ENCODE data around the gene ATXN10.
A peak's percentile ranks its signal among the peaks of the same experiment; 100 is the strongest.

Gene ATXN10

GRCh38 chr22:45860201-45860600 lies 188.6 kb downstream of the ATXN10 start:
- no peak for DNase-seq (ENCODE audit: low spot score)

DNA sequence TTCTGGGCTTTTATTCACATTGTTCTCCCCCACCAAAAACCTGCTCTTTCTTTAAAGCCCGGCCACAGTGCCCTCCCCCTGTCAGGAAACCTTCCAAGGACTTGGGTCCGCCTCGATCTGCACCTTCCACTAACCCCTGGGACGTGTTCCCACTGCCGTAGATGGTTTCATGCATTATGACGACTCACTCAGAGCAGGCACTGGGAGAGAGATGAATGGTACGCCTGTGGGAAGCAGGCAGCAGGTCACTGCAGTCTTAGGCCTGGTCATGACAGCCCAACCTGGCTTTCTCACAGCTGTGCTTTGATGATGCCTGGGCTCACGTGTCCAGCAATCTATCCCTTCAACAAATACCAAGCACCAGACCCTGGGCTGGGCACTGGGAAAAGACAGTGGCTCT lies 189.6 kb downstream of the ATXN10 start:
- no peak for DNase-seq (ENCODE audit: low spot score)

DNA sequence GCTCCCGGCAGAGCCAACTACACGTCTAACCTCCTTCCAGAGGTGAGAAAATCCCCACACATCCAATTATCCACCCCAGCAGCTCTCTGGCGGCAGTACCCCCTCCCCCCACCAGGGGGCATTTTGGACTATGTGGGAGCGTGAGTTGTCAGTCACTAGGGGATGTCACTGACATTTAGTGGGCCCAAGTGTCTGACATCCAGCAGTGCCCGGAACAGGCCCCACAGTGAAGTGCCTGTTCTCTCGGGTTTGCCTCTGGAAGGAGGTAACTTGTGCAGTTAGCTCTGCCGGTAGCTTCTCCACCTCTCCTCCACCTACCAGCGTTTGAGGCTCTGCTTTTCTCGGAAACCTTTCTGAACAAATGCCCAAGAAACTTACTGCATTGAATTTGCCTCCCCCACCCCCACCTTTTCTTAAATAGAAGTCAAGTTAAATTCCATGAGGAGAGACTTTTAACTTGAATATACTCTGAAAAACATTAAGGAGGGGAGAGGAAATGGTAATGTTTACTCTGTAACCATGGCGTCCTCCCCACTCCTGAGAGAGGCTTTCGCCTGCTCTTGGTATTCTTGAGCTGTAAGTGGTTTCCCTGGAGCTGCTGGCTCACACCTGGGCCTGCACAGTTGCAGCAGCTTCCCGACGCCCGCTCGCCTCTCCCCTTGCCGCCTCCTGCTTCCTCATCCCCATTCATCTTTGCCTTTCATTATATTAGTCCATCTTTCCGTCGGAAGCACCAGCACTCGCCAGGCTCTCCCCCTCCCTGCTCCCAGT lies 192.5 kb downstream of the ATXN10 start:
- DNase-seq (ENCODE audit: low spot score) = peak; percentile 35

DNA sequence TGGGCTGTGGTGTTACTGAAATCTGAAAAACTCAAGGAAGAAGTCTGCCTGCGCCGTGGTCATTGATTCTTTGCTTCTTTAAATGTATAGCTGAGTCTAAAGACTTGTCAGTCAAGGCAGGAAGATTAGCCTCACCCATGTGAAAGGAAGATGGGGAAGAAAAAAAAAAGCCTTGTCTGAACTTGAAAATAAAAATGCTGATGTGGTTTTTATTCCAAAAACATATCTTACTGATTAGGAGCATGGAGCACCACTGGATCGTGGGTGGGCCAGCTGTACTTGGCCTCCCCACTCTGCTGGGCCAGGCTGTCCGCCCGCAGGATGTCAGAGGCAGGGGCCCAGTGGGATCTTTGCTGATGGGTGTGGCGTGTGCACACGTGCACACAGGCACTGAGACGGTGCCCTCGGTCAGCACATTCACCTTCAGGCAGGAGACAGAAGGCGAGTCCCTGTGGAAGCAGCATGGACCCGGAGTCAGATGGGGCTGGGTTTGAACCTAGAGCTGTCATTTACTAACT lies 193.4 kb downstream of the ATXN10 start:
- DNase-seq (ENCODE audit: low spot score) = no peak

DNA sequence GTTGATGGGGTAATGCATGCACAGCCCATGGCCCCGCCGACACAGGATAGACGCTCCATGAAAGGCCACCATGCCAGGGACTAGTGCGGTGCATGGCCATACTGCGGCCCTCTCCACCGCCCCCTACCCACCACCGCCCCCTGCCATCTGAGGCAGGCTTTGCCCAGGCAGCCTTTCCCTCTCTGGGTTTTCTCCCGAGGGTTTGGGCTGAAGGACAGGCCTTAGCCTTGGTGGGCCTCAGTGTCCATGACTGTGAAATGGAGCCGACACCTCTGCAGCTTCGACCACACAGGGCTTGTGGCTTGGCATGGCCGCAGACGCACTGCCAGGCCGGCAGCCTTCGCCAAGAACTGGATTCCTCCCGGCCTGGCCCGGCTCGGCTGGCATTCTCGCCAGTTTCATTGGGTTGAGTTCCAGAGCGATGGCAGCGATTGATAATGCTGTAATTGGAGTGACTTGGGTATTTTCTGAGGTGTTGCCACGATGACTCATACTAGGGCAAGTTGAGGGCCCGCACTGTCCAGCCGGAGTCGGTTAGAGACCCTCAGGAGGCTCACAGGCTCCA lies 194.0 kb downstream of the ATXN10 start:
- no peak for DNase-seq (ENCODE audit: low spot score)

GRCh38 chr22:45866126-45866645 lies 194.6 kb downstream of the ATXN10 start:
- DNase-seq (ENCODE audit: low spot score) = no peak

DNA sequence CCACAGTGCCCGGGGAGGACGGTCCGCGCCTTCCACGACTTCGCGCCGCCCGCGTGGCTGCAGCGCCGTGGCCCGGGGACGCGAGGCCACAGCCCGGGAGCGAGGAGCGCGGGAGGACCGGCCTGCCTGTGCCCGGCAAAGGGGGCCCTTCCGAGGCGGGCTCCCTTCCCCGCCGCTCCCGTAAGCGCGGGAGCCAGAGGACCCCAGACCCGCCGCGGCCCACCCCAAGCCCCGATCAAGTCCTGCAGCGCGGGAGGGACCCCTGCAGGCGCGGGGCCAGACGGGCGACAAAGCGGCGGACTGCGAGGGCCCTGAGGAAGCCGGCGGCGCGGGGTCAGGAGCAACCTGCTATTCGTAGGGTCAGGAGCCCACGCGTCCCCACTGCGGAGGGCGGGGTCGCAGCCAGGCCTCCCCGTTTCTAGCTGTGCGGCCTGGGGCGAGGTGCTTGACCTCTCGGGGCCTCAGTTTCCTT lies 195.0 kb downstream of the ATXN10 start:
- no peak for DNase-seq (ENCODE audit: low spot score)

GRCh38 chr22:45867118-45867905 lies 195.7 kb downstream of the ATXN10 start:
- no peak for DNase-seq (ENCODE audit: low spot score)

DNA sequence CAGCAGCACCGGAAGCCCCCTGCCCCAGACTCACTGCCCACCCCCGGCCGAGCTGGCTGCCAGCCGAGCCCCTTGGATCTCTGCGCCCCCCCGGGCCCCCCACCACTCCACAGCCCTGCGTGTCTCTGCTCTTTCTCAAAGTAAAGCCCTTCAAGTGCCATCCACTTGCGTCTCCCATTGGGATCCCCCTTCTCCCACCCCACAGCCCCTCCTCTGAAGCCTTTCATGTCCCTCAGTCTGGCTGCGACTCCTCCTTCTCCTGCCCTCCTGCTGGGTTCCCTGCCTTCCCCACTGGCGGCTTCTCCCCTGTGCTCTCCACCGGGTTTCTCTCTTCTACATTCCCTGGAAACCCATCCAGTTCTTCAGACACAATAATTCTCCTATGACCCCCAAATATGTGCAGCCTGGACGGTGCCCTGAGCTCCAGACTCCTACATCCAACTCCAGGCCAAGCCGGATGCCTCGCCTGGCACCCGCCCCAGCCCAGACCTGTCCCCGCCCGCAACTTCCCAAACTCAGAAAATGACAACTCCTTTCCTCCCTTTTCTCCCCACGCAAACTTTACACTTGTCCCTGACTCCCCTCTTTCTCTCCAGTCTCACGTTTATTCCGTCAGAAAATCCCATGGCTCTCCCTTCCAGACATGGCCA lies 196.4 kb downstream of the ATXN10 start:
- DNase-seq (ENCODE audit: low spot score) = no peak

DNA sequence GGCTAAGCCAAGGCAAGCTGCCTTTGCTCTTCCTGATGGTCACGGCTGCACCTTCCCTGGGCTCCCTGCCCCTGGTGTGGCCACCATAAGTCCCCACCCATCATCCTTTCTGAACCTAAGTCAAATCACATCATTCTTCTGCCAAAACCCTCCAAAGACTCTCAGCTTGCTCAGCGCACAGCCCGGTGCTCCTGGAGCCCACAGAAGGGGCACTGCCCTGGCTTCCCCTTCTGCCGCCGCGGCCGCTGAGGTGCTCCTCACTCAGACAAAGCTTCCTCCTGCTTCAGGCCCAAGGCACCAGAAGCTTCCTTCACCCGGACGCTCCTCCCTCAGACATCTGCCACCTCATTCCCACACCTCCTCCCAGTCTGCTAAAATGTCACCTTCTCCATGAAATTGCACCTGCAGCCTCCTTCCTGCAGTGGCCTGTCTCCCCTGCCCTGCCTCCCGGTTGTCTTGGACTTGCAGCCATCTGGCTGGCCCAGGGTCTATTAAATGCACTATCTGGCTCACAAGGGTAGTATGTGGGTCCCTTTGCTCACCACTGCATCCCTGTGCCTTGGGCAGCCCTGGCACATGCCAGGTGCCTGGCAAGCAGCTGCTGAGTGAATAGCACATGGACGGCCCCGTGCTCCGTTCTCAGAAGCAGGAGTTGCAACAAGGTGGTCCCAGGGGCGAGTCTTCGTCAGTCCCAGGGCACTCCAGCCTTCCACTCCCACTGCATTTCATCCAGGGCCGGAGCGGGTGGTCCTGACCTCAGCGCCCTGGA lies 197.1 kb downstream of the ATXN10 start:
- DNase-seq (ENCODE audit: low spot score) = no peak

DNA sequence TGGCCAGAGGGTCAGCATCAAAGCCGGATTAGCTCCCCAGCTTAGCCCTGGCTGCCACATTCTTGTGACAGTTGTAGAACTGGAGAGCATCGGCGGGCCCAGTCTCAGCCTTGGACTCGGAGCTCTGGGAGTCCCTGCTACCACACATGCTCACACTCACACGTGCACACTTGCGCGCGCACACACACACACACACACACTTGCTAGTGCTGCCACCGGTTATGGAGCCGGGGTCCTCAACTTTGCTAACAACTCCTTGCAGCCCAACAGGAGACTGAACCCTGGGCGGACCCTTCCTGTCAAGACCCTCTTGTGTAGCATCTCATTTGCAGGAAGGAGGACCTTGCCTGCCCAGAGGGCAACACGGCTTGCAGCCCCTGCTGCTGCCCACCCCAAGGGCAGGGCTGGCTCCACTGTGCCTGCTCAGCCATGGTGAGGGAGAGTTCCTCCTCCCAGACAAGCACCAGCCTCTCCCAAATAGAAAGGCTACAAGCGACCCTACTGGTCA lies 197.8 kb downstream of the ATXN10 start:
- DNase-seq (ENCODE audit: low spot score) = no peak

DNA sequence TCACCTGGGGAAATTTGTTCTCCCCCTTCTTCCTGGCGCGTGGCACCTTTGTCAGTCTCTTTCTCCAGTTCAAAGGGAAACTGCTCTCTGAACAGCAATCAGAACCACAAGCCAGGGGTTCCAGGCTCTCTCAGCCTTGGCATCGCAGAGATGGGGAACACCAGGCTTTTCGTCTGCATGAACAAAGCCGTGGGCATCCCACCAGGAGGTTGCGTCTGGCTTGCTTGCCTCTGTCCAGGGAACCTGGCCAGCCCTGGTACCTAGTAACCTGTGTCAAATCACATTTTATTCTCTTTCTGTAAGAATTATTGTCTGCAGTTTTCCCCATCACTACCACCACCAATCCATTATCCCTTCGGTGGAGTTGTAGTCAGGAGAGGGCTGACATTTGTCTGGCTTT lies 198.4 kb downstream of the ATXN10 start:
- no peak for DNase-seq (ENCODE audit: low spot score)

DNA sequence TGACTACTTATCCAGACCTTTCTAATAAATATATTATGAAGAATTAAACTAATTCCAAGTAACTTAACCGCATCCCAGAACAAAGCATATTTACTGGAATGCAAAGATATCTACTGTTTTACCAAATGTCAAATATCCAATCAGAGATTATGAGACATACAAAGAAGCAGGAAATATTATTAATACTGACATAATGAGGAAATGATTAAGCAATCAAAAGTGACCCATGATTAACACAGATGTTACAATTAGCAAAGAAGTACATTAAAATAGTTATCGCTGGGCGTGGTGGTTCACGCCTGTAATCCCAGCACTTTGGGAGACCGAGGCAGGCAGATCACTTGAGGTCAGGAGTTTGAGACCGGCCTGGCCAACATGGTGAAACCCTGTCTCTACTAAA lies 200.1 kb downstream of the ATXN10 start:
- DNase-seq (ENCODE audit: low spot score) = no peak

GRCh38 chr22:45872659-45873263 lies 201.1 kb downstream of the ATXN10 start:
- no peak for DNase-seq (ENCODE audit: low spot score)

GRCh38 chr22:45876136-45877035 lies 204.8 kb downstream of the ATXN10 start:
- no peak for DNase-seq (ENCODE audit: low spot score)

DNA sequence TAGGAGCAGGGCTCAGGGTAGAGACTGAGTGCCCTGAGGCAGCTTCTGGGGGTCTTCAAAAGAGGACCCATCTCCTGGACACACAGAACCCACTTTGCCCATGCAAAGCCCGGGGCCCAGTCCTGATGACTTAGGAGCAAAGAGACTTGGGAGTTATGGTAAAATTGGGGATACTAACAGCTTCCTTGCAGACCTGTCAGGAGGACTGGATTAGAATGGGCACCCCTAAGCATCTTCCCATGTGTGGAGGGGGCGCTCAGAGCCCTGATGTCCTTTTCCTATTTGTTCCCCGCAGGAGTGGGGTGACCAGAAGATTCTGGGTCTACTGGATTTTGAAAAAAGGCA lies 205.4 kb downstream of the ATXN10 start:
- DNase-seq (ENCODE audit: low spot score) = no peak

GRCh38 chr22:45877651-45878050 lies 206.0 kb downstream of the ATXN10 start:
- DNase-seq (ENCODE audit: low spot score) = no peak

DNA sequence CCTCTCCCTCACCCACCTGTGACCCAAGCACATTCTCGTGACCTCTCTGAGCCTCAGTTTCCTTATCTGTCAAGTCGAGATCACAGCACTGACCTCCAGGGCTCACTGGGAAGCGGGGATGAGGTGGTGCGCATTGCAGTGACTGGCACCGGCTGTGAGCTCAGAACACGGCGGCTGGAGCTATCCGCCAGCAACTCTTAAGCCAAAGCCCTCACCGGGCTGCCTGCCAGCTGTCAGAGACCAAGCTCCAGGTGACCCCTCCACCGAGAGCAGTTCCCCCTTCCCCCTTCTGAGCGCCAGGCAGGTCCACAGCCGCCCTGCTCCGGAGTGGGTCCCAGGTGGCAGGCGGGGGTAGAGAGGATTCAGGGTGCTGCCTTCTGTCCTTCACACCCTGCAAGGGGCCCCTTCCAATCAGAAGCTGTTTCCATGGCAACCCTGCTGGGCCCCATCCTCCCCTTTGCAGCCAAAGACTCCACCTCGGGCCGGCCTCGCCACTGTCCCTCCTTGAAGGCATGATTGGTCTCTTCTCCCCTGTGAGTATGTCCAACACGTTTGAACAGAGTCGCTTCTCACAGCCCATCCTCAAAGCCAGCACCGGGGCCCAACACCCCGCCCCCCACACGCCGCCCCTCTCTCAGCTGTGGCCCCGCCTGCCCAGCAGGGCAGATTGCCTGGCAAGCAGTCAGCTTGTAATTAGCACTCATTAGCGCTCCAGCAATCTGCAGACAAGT lies 206.6 kb downstream of the ATXN10 start:
- DNase-seq (ENCODE audit: low spot score) = no peak
